ENCODE data around the gene XK. TPM values are rescaled to one million over a fixed set of nuclear protein-coding genes. Genes with fewer than 3 reads are reported as not detected.

XK gene
- total and polyA plus RNA-seq, 2 experiments from 2014 or later: 0.29 to 1.5 TPM

DNA sequence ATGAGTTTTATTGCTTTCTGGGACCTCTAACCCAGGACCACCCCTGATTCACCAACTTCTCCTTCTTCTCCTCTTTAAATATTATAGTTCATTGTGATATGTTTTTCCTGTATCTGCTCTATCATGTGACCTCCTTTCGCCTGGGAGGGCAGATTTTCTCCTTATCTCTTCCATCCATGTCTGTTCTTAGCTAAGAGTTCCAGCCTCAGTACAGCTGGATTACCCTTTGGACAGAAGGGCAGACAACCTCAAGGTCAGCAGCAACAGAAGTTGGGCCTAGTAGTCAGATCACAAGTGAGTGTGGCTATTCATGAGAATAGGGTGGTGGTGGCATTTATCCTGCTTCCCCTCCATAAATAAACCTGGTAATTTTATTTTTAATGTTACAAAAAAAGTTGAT lies 5.7 kb upstream of the XK start (continued):
- TF ChIP-seq, protein P1, sequence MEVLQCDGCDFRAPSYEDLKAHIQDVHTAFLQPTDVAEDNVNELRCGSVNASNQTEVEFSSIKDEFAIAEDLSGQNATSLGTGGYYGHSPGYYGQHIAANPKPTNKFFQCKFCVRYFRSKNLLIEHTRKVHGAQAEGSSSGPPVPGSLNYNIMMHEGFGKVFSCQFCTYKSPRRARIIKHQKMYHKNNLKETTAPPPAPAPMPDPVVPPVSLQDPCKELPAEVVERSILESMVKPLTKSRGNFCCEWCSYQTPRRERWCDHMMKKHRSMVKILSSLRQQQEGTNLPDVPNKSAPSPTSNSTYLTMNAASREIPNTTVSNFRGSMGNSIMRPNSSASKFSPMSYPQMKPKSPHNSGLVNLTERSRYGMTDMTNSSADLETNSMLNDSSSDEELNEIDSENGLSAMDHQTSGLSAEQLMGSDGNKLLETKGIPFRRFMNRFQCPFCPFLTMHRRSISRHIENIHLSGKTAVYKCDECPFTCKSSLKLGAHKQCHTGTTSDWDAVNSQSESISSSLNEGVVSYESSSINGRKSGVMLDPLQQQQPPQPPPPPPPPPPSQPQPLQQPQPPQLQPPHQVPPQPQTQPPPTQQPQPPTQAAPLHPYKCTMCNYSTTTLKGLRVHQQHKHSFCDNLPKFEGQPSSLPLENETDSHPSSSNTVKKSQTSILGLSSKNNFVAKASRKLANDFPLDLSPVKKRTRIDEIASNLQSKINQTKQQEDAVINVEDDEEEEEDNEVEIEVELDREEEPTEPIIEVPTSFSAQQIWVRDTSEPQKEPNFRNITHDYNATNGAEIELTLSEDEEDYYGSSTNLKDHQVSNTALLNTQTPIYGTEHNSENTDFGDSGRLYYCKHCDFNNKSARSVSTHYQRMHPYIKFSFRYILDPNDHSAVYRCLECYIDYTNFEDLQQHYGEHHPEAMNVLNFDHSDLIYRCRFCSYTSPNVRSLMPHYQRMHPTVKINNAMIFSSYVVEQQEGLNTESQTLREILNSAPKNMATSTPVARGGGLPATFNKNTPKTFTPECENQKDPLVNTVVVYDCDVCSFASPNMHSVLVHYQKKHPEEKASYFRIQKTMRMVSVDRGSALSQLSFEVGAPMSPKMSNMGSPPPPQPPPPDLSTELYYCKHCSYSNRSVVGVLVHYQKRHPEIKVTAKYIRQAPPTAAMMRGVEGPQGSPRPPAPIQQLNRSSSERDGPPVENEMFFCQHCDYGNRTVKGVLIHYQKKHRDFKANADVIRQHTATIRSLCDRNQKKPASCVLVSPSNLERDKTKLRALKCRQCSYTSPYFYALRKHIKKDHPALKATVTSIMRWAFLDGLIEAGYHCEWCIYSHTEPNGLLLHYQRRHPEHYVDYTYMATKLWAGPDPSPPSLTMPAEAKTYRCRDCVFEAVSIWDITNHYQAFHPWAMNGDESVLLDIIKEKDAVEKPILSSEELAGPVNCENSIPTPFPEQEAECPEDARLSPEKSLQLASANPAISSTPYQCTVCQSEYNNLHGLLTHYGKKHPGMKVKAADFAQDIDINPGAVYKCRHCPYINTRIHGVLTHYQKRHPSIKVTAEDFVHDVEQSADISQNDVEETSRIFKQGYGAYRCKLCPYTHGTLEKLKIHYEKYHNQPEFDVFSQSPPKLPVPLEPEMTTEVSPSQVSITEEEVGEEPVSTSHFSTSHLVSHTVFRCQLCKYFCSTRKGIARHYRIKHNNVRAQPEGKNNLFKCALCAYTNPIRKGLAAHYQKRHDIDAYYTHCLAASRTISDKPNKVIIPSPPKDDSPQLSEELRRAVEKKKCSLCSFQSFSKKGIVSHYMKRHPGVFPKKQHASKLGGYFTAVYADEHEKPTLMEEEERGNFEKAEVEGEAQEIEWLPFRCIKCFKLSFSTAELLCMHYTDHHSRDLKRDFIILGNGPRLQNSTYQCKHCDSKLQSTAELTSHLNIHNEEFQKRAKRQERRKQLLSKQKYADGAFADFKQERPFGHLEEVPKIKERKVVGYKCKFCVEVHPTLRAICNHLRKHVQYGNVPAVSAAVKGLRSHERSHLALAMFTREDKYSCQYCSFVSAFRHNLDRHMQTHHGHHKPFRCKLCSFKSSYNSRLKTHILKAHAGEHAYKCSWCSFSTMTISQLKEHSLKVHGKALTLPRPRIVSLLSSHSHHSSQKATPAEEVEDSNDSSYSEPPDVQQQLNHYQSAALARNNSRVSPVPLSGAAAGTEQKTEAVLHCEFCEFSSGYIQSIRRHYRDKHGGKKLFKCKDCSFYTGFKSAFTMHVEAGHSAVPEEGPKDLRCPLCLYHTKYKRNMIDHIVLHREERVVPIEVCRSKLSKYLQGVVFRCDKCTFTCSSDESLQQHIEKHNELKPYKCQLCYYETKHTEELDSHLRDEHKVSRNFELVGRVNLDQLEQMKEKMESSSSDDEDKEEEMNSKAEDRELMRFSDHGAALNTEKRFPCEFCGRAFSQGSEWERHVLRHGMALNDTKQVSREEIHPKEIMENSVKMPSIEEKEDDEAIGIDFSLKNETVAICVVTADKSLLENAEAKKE (CRISPR knock-in tag; IDR thresholded peaks at IDR 0.05): no peak
- TF ChIP-seq ZNF331 (CRISPR knock-in tag; IDR thresholded peaks at IDR 0.05; ENCODE audit: low read depth) (no peak), ZNF114 (CRISPR knock-in tag; IDR thresholded peaks at IDR 0.05) (no peak)
- TF ChIP-seq, protein P2, sequence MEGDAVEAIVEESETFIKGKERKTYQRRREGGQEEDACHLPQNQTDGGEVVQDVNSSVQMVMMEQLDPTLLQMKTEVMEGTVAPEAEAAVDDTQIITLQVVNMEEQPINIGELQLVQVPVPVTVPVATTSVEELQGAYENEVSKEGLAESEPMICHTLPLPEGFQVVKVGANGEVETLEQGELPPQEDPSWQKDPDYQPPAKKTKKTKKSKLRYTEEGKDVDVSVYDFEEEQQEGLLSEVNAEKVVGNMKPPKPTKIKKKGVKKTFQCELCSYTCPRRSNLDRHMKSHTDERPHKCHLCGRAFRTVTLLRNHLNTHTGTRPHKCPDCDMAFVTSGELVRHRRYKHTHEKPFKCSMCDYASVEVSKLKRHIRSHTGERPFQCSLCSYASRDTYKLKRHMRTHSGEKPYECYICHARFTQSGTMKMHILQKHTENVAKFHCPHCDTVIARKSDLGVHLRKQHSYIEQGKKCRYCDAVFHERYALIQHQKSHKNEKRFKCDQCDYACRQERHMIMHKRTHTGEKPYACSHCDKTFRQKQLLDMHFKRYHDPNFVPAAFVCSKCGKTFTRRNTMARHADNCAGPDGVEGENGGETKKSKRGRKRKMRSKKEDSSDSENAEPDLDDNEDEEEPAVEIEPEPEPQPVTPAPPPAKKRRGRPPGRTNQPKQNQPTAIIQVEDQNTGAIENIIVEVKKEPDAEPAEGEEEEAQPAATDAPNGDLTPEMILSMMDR (conservative IDR thresholded peaks at IDR 0.05; ENCODE audit: low read depth in 2 of 2): no peak

DNA sequence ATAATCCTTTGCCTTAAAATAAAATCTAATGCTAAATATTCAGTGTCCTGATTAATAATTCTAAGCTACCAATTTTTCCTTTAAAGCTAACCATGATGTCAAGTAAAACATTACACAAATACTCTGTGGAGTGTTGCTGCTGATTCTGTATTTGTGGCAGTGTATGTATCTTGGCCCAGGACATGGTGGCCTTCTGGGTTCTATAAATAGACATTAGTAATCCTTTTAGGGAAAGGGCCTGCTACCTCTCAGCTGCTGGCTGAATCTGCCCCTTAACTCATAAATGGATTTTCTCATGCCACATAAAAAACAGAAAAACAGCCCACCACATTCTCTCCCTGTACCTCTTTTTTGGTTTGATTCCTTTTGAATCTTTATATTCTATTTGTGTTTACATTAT lies 1.2 kb upstream of the XK start:
- Histone ChIP-seq H3K9me2 (ENCODE audit: insufficient read depth) (no peaks in the 10 kb centered on the region), H3K79me2 (replicated peaks; ENCODE audit: insufficient read depth) (no peaks in the 10 kb centered on the region), H3K4me1 (ENCODE audit: insufficient read depth) (peaks cover 16% of the 10 kb centered on the region), H3K27me3 (ENCODE audit: insufficient read depth) (peaks cover 10% of the 10 kb centered on the region), H2AFZ (no peak overlapping the region), H3F3A (replicated peaks; ENCODE audit: low read depth) (no peaks in the 10 kb centered on the region), H3K4me2 (peak overlapping the region; percentile 45; the same call in 1 of the 2 replicates), H3K27ac (ENCODE audit: low read depth) (no peak overlapping the region), H4K20me1 (replicated peaks; ENCODE audit: insufficient read depth) (no peaks in the 10 kb centered on the region), H3K36me3 (ENCODE audit: insufficient read depth) (no peaks in the 10 kb centered on the region), H3K4me3 (peak overlapping the region; percentile 47; the same call in 1 of the 2 replicates)
- DNase-seq (ENCODE audit: low spot score) (no peak), ATAC-seq (no peak)
- Mint-ChIP-seq H3K27me3 (ENCODE audit: insufficient read depth, low read depth, poor library complexity) (peaks cover 13% of the 10 kb centered on the region), H3K27ac (no peak overlapping the region), H3K36me3 (ENCODE audit: low read depth) (no peaks in the 10 kb centered on the region), H3K9me3 (no peaks in the 10 kb centered on the region), H3K4me3 (no peak overlapping the region), H3K4me1 (peaks cover 9% of the 10 kb centered on the region; the same call in 1 of the 3 replicates)
- TF ChIP-seq STAT1 (IDR thresholded peaks at IDR 0.05; ENCODE audit: unreplicated experiment): no peak
- no peak for TF ChIP-seq CREB1 (CRISPR knock-in tag; IDR thresholded peaks at IDR 0.05; ENCODE audit: low read depth)
- TF ChIP-seq EZH2phosphoT487 (IDR thresholded peaks at IDR 0.05; ENCODE audit: unreplicated experiment): no peak
- no peak for TF ChIP-seq ZNF331 (CRISPR knock-in tag; IDR thresholded peaks at IDR 0.05; ENCODE audit: low read depth)
- no peak for TF ChIP-seq EZH2 (IDR thresholded peaks at IDR 0.05; ENCODE audit: low read depth, unreplicated experiment)
- TF ChIP-seq, protein P3, sequence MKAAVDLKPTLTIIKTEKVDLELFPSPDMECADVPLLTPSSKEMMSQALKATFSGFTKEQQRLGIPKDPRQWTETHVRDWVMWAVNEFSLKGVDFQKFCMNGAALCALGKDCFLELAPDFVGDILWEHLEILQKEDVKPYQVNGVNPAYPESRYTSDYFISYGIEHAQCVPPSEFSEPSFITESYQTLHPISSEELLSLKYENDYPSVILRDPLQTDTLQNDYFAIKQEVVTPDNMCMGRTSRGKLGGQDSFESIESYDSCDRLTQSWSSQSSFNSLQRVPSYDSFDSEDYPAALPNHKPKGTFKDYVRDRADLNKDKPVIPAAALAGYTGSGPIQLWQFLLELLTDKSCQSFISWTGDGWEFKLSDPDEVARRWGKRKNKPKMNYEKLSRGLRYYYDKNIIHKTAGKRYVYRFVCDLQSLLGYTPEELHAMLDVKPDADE (IDR thresholded peaks at IDR 0.05): no peak
- TF ChIP-seq, protein P4, sequence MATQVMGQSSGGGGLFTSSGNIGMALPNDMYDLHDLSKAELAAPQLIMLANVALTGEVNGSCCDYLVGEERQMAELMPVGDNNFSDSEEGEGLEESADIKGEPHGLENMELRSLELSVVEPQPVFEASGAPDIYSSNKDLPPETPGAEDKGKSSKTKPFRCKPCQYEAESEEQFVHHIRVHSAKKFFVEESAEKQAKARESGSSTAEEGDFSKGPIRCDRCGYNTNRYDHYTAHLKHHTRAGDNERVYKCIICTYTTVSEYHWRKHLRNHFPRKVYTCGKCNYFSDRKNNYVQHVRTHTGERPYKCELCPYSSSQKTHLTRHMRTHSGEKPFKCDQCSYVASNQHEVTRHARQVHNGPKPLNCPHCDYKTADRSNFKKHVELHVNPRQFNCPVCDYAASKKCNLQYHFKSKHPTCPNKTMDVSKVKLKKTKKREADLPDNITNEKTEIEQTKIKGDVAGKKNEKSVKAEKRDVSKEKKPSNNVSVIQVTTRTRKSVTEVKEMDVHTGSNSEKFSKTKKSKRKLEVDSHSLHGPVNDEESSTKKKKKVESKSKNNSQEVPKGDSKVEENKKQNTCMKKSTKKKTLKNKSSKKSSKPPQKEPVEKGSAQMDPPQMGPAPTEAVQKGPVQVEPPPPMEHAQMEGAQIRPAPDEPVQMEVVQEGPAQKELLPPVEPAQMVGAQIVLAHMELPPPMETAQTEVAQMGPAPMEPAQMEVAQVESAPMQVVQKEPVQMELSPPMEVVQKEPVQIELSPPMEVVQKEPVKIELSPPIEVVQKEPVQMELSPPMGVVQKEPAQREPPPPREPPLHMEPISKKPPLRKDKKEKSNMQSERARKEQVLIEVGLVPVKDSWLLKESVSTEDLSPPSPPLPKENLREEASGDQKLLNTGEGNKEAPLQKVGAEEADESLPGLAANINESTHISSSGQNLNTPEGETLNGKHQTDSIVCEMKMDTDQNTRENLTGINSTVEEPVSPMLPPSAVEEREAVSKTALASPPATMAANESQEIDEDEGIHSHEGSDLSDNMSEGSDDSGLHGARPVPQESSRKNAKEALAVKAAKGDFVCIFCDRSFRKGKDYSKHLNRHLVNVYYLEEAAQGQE (IDR thresholded peaks at IDR 0.05; ENCODE audit: unreplicated experiment): no peak
- no peak for TF ChIP-seq JUNB (IDR thresholded peaks at IDR 0.05; ENCODE audit: unreplicated experiment)

Measured in GM23338 (cell line).